GM21390 (cell line): ENCODE data around the gene TCF3.

Experiments
- ATAC-seq: cut with Tn5 transposase; IDR thresholded peaks from one replicate; pipeline ENCODE4 v1.9.1; 2021; ENCODE audit not compliant: unreplicated experiment

The TCF3 gene

GRCh38 chr19:1567116-1567847, 85.1 kb downstream of the TCF3 start:
- no peak for ATAC-seq

GRCh38 chr19:1566392-1567115, 85.9 kb downstream of the TCF3 start:
- ATAC-seq, result no peak

- ATAC-seq, result no peak
Measured at GRCh38 chr19:1563251-1563650, 89.2 kb downstream of the TCF3 start.

- ATAC-seq, result no peak
Measured at GRCh38 chr19:1561236-1561842, 91.1 kb downstream of the TCF3 start.

- no peak for ATAC-seq
Measured at GRCh38 chr19:1560286-1560882, 92.0 kb downstream of the TCF3 start.
